HEK293 (cell line): Measurements from ENCODE around the gene BRCA1.

Source experiments
- CTCF ChIA-PET: fragments of 350-600 bp; formaldehyde crosslinking; extraction: SDS; loops from one replicate; lab custom pipeline; 2021; ENCODE audit warnings: antibody characterized with exemption; lab: Yijun Ruan, JAX
- POLR2A ChIA-PET: fragments of 300-600 bp; formaldehyde crosslinking; extraction: SDS; loops from one replicate; lab custom pipeline; 2020; ENCODE audit warnings: antibody characterized with exemption, inconsistent platforms; lab: Yijun Ruan, JAX
- H3K27ac ChIP-seq: fragments of 200-500 bp; sonication (Bioruptor generic); 2 replicates; pipeline ENCODE4 v1.5.1; 2014; ENCODE audit warnings: low read depth, low read length, control low read depth, inconsistent platforms; ENCODE audit errors: extremely low read depth
- H3K36me3 ChIP-seq, 2 experiments: fragments of 200-500 bp in 1 of 2; sonication (Bioruptor generic) in 1 of 2; 1 replicate in 1 of 2; 2 replicates in 1 of 2; pipeline ENCODE4 v1.5.1; 2014 to 2017; ENCODE audit warnings: inconsistent platforms in 2 of 2, low read length in 2 of 2; ENCODE audit not compliant: control insufficient read depth in 2 of 2, insufficient read depth in 1 of 2
- H3K4me1 ChIP-seq: fragments of 200-500 bp; sonication (Bioruptor generic); 2 replicates; pipeline ENCODE4 v1.5.1; 2014; ENCODE audit warnings: mild to moderate bottlenecking, low read length, inconsistent platforms; ENCODE audit not compliant: control insufficient read depth, insufficient read depth
- H3K4me3 ChIP-seq: 2 replicates; pipeline ENCODE4 v1.5.1; 2011; ENCODE audit warnings: low read depth, mild to moderate bottlenecking, control low read depth, low read length, moderate library complexity
- H3K9me3 ChIP-seq: fragments of 200-500 bp; sonication (Bioruptor generic); 2 replicates; pipeline ENCODE4 v1.5.1; 2014; ENCODE audit warnings: low read depth, low read length, inconsistent platforms; ENCODE audit not compliant: control insufficient read depth, insufficient read depth
- GFI1B ChIP-seq: fragments of 450-650 bp; formaldehyde crosslinking; IDR thresholded peaks from 2 replicates; pipeline ENCODE4 v1.5.1; 2016; ENCODE audit warnings: missing biosample characterization, missing genetic modification characterization
- INSM2 ChIP-seq: fragments of 450-650 bp; formaldehyde crosslinking; IDR thresholded peaks from 2 replicates; pipeline ENCODE4 v1.5.1; 2016; ENCODE audit warnings: missing biosample characterization, missing genetic modification characterization
- MEIS1 ChIP-seq: sonication (generic); formaldehyde crosslinking; IDR thresholded peaks from 2 replicates; pipeline ENCODE4 v1.8.1; 2022; ENCODE audit warnings: missing genetic modification reagents, mild to moderate bottlenecking, borderline replicate concordance
- SP2 ChIP-seq: fragments of 450-650 bp; formaldehyde crosslinking; IDR thresholded peaks from 2 replicates; pipeline ENCODE4 v1.5.1; 2016; ENCODE audit warnings: missing biosample characterization, missing genetic modification characterization
- SP3 ChIP-seq: fragments of 450-650 bp; formaldehyde crosslinking; IDR thresholded peaks from 2 replicates; pipeline ENCODE4 v1.5.1; 2016; ENCODE audit warnings: missing biosample characterization, missing genetic modification characterization
- ZBTB11 ChIP-seq: fragments of 450-650 bp; formaldehyde crosslinking; conservative IDR thresholded peaks from 2 replicates; pipeline ENCODE4 v1.5.1; 2016; ENCODE audit warnings: low read depth, missing biosample characterization, missing genetic modification characterization
- ZBTB21 ChIP-seq: fragments of 450-650 bp; formaldehyde crosslinking; IDR thresholded peaks from 2 replicates; pipeline ENCODE4 v1.5.1; 2017; ENCODE audit warnings: missing biosample characterization, missing genetic modification characterization
- ZFHX2 ChIP-seq: fragments of 450-650 bp; formaldehyde crosslinking; conservative IDR thresholded peaks from 2 replicates; pipeline ENCODE4 v1.5.1; 2016; ENCODE audit warnings: missing biosample characterization, missing genetic modification characterization
- ZFP37 ChIP-seq: fragments of 450-650 bp; formaldehyde crosslinking; IDR thresholded peaks from 2 replicates; pipeline ENCODE4 v1.5.1; 2016; ENCODE audit warnings: missing biosample characterization, missing genetic modification characterization
- ZNF112 ChIP-seq: fragments of 450-650 bp; formaldehyde crosslinking; IDR thresholded peaks from 2 replicates; pipeline ENCODE4 v1.5.0; 2017; ENCODE audit warnings: missing biosample characterization, missing genetic modification characterization
- ZNF24 ChIP-seq: fragments of 450-650 bp; formaldehyde crosslinking; IDR thresholded peaks from 2 replicates; pipeline ENCODE4 v1.5.1; 2016; ENCODE audit warnings: missing biosample characterization, missing genetic modification characterization
- ZNF274 ChIP-seq, 2 experiments: fragments of 200-500 bp in 1 of 2; fragments of 450-650 bp in 1 of 2; sonication (Bioruptor generic) in 1 of 2; formaldehyde crosslinking in 1 of 2; IDR thresholded peaks; 2 replicates each; pipeline versions ENCODE4 v1.5.1 to v1.6.1; 2014 to 2016; ENCODE audit warnings: borderline replicate concordance in 1 of 2, inconsistent platforms in 1 of 2, low read length in 1 of 2, missing biosample characterization in 1 of 2, missing genetic modification characterization in 1 of 2
- ZNF324 ChIP-seq: fragments of 450-650 bp; formaldehyde crosslinking; IDR thresholded peaks from 2 replicates; pipeline ENCODE4 v1.5.1; 2016; ENCODE audit warnings: missing biosample characterization, missing genetic modification characterization
- ZNF341 ChIP-seq: fragments of 450-650 bp; formaldehyde crosslinking; IDR thresholded peaks from 2 replicates; pipeline ENCODE4; 2016; ENCODE audit warnings: low read depth, missing biosample characterization, missing genetic modification characterization
- ZNF354C ChIP-seq: fragments of 450-650 bp; formaldehyde crosslinking; IDR thresholded peaks from 2 replicates; pipeline ENCODE4 v1.5.1; 2016; ENCODE audit warnings: missing biosample characterization, missing genetic modification characterization, low read depth, borderline replicate concordance
- ZNF391 ChIP-seq: fragments of 450-650 bp; formaldehyde crosslinking; IDR thresholded peaks from 2 replicates; pipeline ENCODE4 v1.5.1; 2016; ENCODE audit warnings: low read depth, missing biosample characterization, missing genetic modification characterization, borderline replicate concordance
- ZNF416 ChIP-seq: fragments of 450-650 bp; formaldehyde crosslinking; IDR thresholded peaks from 2 replicates; pipeline ENCODE4 v1.5.1; 2016; ENCODE audit warnings: missing biosample characterization, missing genetic modification characterization
- ZNF501 ChIP-seq: fragments of 450-650 bp; formaldehyde crosslinking; IDR thresholded peaks from 2 replicates; pipeline ENCODE4 v1.5.1; 2016; ENCODE audit warnings: missing biosample characterization, missing genetic modification characterization
- ZNF510 ChIP-seq: fragments of 450-650 bp; formaldehyde crosslinking; IDR thresholded peaks from 2 replicates; pipeline ENCODE4 v1.5.1; 2018; ENCODE audit warnings: mild to moderate bottlenecking, missing genetic modification characterization, missing biosample characterization; ENCODE audit not compliant: insufficient replicate concordance
- ZNF549 ChIP-seq: fragments of 450-650 bp; IDR thresholded peaks from 2 replicates; pipeline ENCODE4 v1.5.1; 2018; ENCODE audit warnings: missing biosample characterization, missing genetic modification characterization, mild to moderate bottlenecking, inconsistent platforms, moderate library complexity
- ZNF560 ChIP-seq: fragments of 450-650 bp; formaldehyde crosslinking; IDR thresholded peaks from 2 replicates; pipeline ENCODE4 v1.5.1; 2017; ENCODE audit warnings: missing biosample characterization, missing genetic modification characterization, borderline replicate concordance
- ZNF580 ChIP-seq: fragments of 450-650 bp; formaldehyde crosslinking; IDR thresholded peaks from 2 replicates; pipeline ENCODE4 v1.5.1; 2016; ENCODE audit warnings: missing biosample characterization, missing genetic modification characterization
- ZNF623 ChIP-seq: fragments of 450-650 bp; formaldehyde crosslinking; IDR thresholded peaks from 2 replicates; pipeline ENCODE4 v1.5.1; 2016; ENCODE audit warnings: missing biosample characterization, missing genetic modification characterization
- ZNF626 ChIP-seq: fragments of 450-650 bp; sonication (Bioruptor Pico); formaldehyde crosslinking; IDR thresholded peaks from 2 replicates; pipeline ENCODE4 v1.5.1; 2018; ENCODE audit warnings: missing biosample characterization, missing genetic modification characterization, inconsistent platforms
- ZNF629 ChIP-seq: fragments of 450-650 bp; formaldehyde crosslinking; IDR thresholded peaks from 2 replicates; pipeline ENCODE4 v1.5.1; 2017; ENCODE audit warnings: missing biosample characterization, missing genetic modification characterization
- ZNF639 ChIP-seq: fragments of 450-650 bp; formaldehyde crosslinking; IDR thresholded peaks from 2 replicates; pipeline ENCODE4 v1.5.1; 2016; ENCODE audit warnings: missing biosample characterization, missing genetic modification characterization
- ZNF670 ChIP-seq: fragments of 450-650 bp; formaldehyde crosslinking; IDR thresholded peaks from 2 replicates; pipeline ENCODE4 v1.5.1; 2016; ENCODE audit warnings: missing biosample characterization, missing genetic modification characterization, low read depth
- ZNF76 ChIP-seq: fragments of 450-650 bp; formaldehyde crosslinking; IDR thresholded peaks from 2 replicates; pipeline ENCODE4; 2016; ENCODE audit warnings: low read depth, missing biosample characterization, missing genetic modification characterization, borderline replicate concordance
- ZNF768 ChIP-seq: fragments of 450-650 bp; formaldehyde crosslinking; IDR thresholded peaks from 2 replicates; pipeline ENCODE4 v1.5.1; 2018; ENCODE audit warnings: missing biosample characterization, mild to moderate bottlenecking, missing genetic modification characterization

Gene BRCA1

GRCh38 chr17:43170140-43170765 lies 45.1 kb upstream of the BRCA1 start (continued):
- TF ChIP-seq ZBTB11 (tag by site-specific recombination) (peak; percentile 61), INSM2 (tag by site-specific recombination) (peak; percentile 17; the same call in 1 of the 2 replicates), ZBTB21 (tag by site-specific recombination) (peak; percentile 98), ZNF549 (tag by site-specific recombination) (no peak), ZNF768 (tag by site-specific recombination) (no peak), ZNF580 (tag by site-specific recombination) (peak; percentile 12; the same call in 1 of the 2 replicates), ZNF639 (tag by site-specific recombination) (0 out of 2 replicates have a peak, but pooled peaks have one; percentile 41), ZNF623 (tag by site-specific recombination) (0 out of 2 replicates have a peak, but pooled peaks have one; percentile 7), ZNF391 (no peak), ZNF24 (tag by site-specific recombination) (peak; percentile 40; the same call in 1 of the 2 replicates), GFI1B (tag by site-specific recombination) (no peak; the same call in 1 of the 2 replicates), ZNF324 (tag by site-specific recombination) (peak; percentile 46; the same call in 1 of the 2 replicates), ZNF76 (tag by site-specific recombination) (peak; percentile 97), SP3 (tag by site-specific recombination) (peak; percentile 60), ZNF501 (peak; percentile 19; the same call in 1 of the 2 replicates), ZNF341 (tag by site-specific recombination) (0 out of 2 replicates have a peak, but pooled peaks have one; percentile 48), SP2 (tag by site-specific recombination) (peak; percentile 90), ZFHX2 (tag by site-specific recombination) (0 out of 2 replicates have a peak, but pooled peaks have one; percentile 6), ZNF629 (peak; percentile 99)

- H3K4me1 ChIP-seq, result peaks cover 4% of the 10 kb centered on the region; the same call in 1 of the 2 replicates
- H3K4me3 ChIP-seq, result peak overlapping the region; percentile 91
- H3K9me3 ChIP-seq, result no peaks in the 10 kb centered on the region
- ChIA-PET CTCF (interaction anchor here (0.8 kb wide), 1 partner anchor 141 kb away, joined by 3 read pairs; no protein-coding TSS in a partner anchor), POLR2A (interaction anchor here (1.0 to 2.9 kb wide), 5 partner anchors 45 to 198 kb away, joined by 3 to 26 read pairs (median 8); partner anchors contain the start of genes BRCA1 and RPL27)
- peak overlapping the region; percentile 11; the same call in 1 of the 2 replicates for H3K27ac ChIP-seq
- peaks cover 0 to 12% of the 10 kb centered on the region in 2 experiments; a peak in 2 of 3 replicates for H3K36me3 ChIP-seq
- TF ChIP-seq ZNF626 (tag by site-specific recombination) (no peak), ZNF670 (tag by site-specific recombination) (no peak), ZFP37 (no peak), ZNF274 (IDR thresholded peaks at IDR 0.05; ENCODE audit: low read length) (no peak), ZNF274 (tag by site-specific recombination; IDR thresholded peaks at IDR 0.05; ENCODE audit: borderline replicate concordance) (no peak), ZNF354C (tag by site-specific recombination) (no peak), MEIS1 (no peak), ZNF510 (no peak), ZNF580 (tag by site-specific recombination) (no peak), ZNF416 (tag by site-specific recombination) (no peak), ZNF560 (tag by site-specific recombination) (no peak), ZNF112 (tag by site-specific recombination) (no peak)
These were observed 44.5 kb upstream of the BRCA1 start for GRCh38 chr17:43169561-43170139.
